Breast epithelium (tissue), 4 donors: ENCODE data around the gene PRKCE. TPM values are rescaled to one million over a fixed set of nuclear protein-coding genes. Genes with fewer than 3 reads are reported as not detected.

Experiments used
- DNase-seq, 2 donors: peaks; one replicate each; pipeline ENCODE4 v3.0.0-alpha.2; 2019; ENCODE audit warnings: low spot score in 2 of 2
- H3K27ac ChIP-seq, 2 donors: fragments of 200-600 bp; sonication (generic) in 1 of 2; one replicate each; pipeline ENCODE4 v1.5.1; 2016 to 2019; ENCODE audit warnings: mild to moderate bottlenecking in 1 of 2
- H3K27me3 ChIP-seq, 2 donors: fragments of 200-600 bp; sonication (generic) in 1 of 2; one replicate each; pipeline versions ENCODE4 v1.5.1 to v1.6.0; 2017 to 2019; ENCODE audit warnings: control low read depth in 1 of 2, mild to moderate bottlenecking in 1 of 2
- H3K36me3 ChIP-seq: fragments of 200-600 bp; one replicate; pipeline ENCODE4 v1.5.1; 2019
- H3K4me1 ChIP-seq, 2 donors: fragments of 200-600 bp; sonication (generic); one replicate each; pipeline ENCODE4 v1.5.1; 2016 to 2019; ENCODE audit warnings: control low read depth in 1 of 2
- H3K4me3 ChIP-seq, 3 donors: fragments of 200-600 bp; sonication (generic); 1 replicate in 2 of 3; 2 replicates in 1 of 3; pipeline ENCODE4 v1.5.1; 2016 to 2019; ENCODE audit warnings: mild to moderate bottlenecking in 3 of 3, moderate library complexity in 2 of 3
- H3K9me3 ChIP-seq, 2 donors: fragments of 200-600 bp; sonication (generic) in 1 of 2; one replicate each; pipeline ENCODE4 v1.5.1; 2016 to 2019; ENCODE audit warnings: control low read depth in 1 of 2
- CTCF ChIP-seq, 3 donors: fragments of 450-650 bp; IDR thresholded peaks; one replicate each; pipeline ENCODE4 v1.5.1; 2016 to 2017; ENCODE audit warnings: antibody characterized with exemption in 3 of 3, mild to moderate bottlenecking in 3 of 3, moderate library complexity in 3 of 3
- POLR2A ChIP-seq: fragments of 450-650 bp; IDR thresholded peaks from one replicate; pipeline ENCODE4 v1.6.1; 2016; ENCODE audit warnings: antibody characterized with exemption, mild to moderate bottlenecking, moderate library complexity
- POLR2AphosphoS5 ChIP-seq, 3 donors: sonication (generic); formaldehyde crosslinking; IDR thresholded peaks; one replicate each; pipeline ENCODE4 v1.6.1; 2017; ENCODE audit warnings: antibody characterized with exemption in 3 of 3
- intact Hi-C: fragments of 100-400 bp; cut with DNase I; formaldehyde crosslinking; loops from one replicate; pipeline ENCODE4 v1.15.1; 2023; ENCODE audit warnings: low total_unique reads
- total RNA-seq, 3 donors: library from RNA; depleted of rRNA; stranded (reverse); fragments of >200 nt; gene quantifications; one replicate each; pipeline ENCODE4 v1.1.0, GENCODE V29; 2016

The PRKCE gene
- total RNA-seq, 3 donors from 2014 or later: 20.6 to 34.0 (median 23.6) TPM

GRCh38 chr2:45909677-45910191, 258.3 kb downstream of the PRKCE start:
- H3K9me3 ChIP-seq: no peaks in the 10 kb centered on the region
- H3K36me3 ChIP-seq: no peaks in the 10 kb centered on the region
- H3K27ac ChIP-seq: peak overlapping the region; percentile 83 to 87
- peak; percentile 55 to 88 (median 73) for TF ChIP-seq POLR2AphosphoS5 (IDR thresholded peaks at IDR 0.05)
- no peak for TF ChIP-seq CTCF (IDR thresholded peaks at IDR 0.05)
- no peak for TF ChIP-seq POLR2A
- H3K4me3 ChIP-seq: no peak overlapping the region
- intact Hi-C loops: loop anchor here (5.0 kb wide), 1 partner anchor 1423 kb away; no protein-coding TSS in a partner anchor
- peaks cover 0 to 10% of the 10 kb centered on the region in 2 donors for H3K4me1 ChIP-seq
- DNase-seq: peak; percentile 73 to 95
- no peaks in the 10 kb centered on the region for H3K27me3 ChIP-seq

- TF ChIP-seq POLR2AphosphoS5 (IDR thresholded peaks at IDR 0.05) (no peak), CTCF (IDR thresholded peaks at IDR 0.05) (no peak), POLR2A (no peak)
- H3K4me3 ChIP-seq: no peak overlapping the region
- intact Hi-C loops: loop anchor here (5.0 kb wide), 1 partner anchor 1422 kb away; no protein-coding TSS in a partner anchor
- peak overlapping the region; percentile 83 to 87 for H3K27ac ChIP-seq
- no peaks in the 10 kb centered on the region for H3K27me3 ChIP-seq
- H3K9me3 ChIP-seq: no peaks in the 10 kb centered on the region
- no peak for DNase-seq
- peaks cover 0 to 3% of the 10 kb centered on the region in 2 donors for H3K4me1 ChIP-seq
- no peaks in the 10 kb centered on the region for H3K36me3 ChIP-seq
These were observed 259.1 kb downstream of the PRKCE start for GRCh38 chr2:45910473-45911060.

- H3K4me1 ChIP-seq: peaks cover 0 to 3% of the 10 kb centered on the region in 2 donors
- peak overlapping the region; percentile 83 to 87 for H3K27ac ChIP-seq
- intact Hi-C loops: loop anchor here (5.0 kb wide), 1 partner anchor 1421 kb away; no protein-coding TSS in a partner anchor
These were observed 260.1 kb downstream of the PRKCE start for GRCh38 chr2:45911538-45911937.

GRCh38 chr2:45912109-45912508, 260.6 kb downstream of the PRKCE start:
- no peaks in the 10 kb centered on the region for H3K9me3 ChIP-seq
- no peak for DNase-seq
- intact Hi-C loops: loop anchor here (5.0 kb wide), 1 partner anchor 1420 kb away; no protein-coding TSS in a partner anchor
- H3K4me3 ChIP-seq: no peak overlapping the region
- no peaks in the 10 kb centered on the region for H3K36me3 ChIP-seq
- peak overlapping the region in 1 of 2 donors; percentile 83 for H3K27ac ChIP-seq
- H3K27me3 ChIP-seq: no peaks in the 10 kb centered on the region
- TF ChIP-seq POLR2AphosphoS5 (IDR thresholded peaks at IDR 0.05): no peak
- TF ChIP-seq POLR2A: no peak
- no peak for TF ChIP-seq CTCF (IDR thresholded peaks at IDR 0.05)
- H3K4me1 ChIP-seq: peaks cover 0 to 3% of the 10 kb centered on the region in 2 donors

More at GRCh38 chr2:45911538-45911937, 260.1 kb downstream of the PRKCE start:
- H3K9me3 ChIP-seq: no peaks in the 10 kb centered on the region
- H3K4me3 ChIP-seq: no peak overlapping the region
- no peak for TF ChIP-seq POLR2AphosphoS5 (IDR thresholded peaks at IDR 0.05)
- TF ChIP-seq CTCF (IDR thresholded peaks at IDR 0.05): no peak
- TF ChIP-seq POLR2A: no peak
- no peak for DNase-seq
- H3K27me3 ChIP-seq: no peaks in the 10 kb centered on the region
- no peaks in the 10 kb centered on the region for H3K36me3 ChIP-seq

GRCh38 chr2:45913539-45913938, 262.1 kb downstream of the PRKCE start:
- H3K36me3 ChIP-seq: no peaks in the 10 kb centered on the region
- H3K27me3 ChIP-seq: no peaks in the 10 kb centered on the region
- H3K4me3 ChIP-seq: no peak overlapping the region
- peak overlapping the region; percentile 20 to 59 for H3K27ac ChIP-seq
- H3K4me1 ChIP-seq: peaks cover 0 to 3% of the 10 kb centered on the region in 2 donors
- intact Hi-C loops: loop anchor here (5.0 kb wide), 1 partner anchor 1419 kb away; no protein-coding TSS in a partner anchor
- no peaks in the 10 kb centered on the region for H3K9me3 ChIP-seq
- TF ChIP-seq POLR2AphosphoS5 (IDR thresholded peaks at IDR 0.05): peak in 1 of 3 donors; percentile 30
- TF ChIP-seq CTCF (IDR thresholded peaks at IDR 0.05): no peak
- DNase-seq: no peak
